Measurements from ENCODE around the gene NAPSA. TPM values are rescaled to one million over a fixed set of nuclear protein-coding genes. Genes with fewer than 3 reads are reported as not detected.

NAPSA gene
- total and polyA plus RNA-seq, 10 of the 15 experiments (the other 5 are each of a cell fraction or from before 2014, with no cell fraction given) = 6.7 to 45.4 (median 17.1) TPM

- TF ChIP-seq EP300 (IDR thresholded peaks at IDR 0.05; ENCODE audit: borderline replicate concordance in 1 of 2, control insufficient read depth in 1 of 2, low read depth in 2 of 2, low read length in 2 of 2) = no peak
- TF ChIP-seq NFYA (IDR thresholded peaks at IDR 0.05; ENCODE audit: borderline replicate concordance, low read depth, low read length) = no peak
- no peak for TF ChIP-seq CBX5 (IDR thresholded peaks at IDR 0.05; ENCODE audit: low read depth)
- no peak for TF ChIP-seq MLLT1 (IDR thresholded peaks at IDR 0.05)
Observed at GRCh38 chr19:50410109-50410508, 44.7 kb upstream of the NAPSA start (continued).

DNA sequence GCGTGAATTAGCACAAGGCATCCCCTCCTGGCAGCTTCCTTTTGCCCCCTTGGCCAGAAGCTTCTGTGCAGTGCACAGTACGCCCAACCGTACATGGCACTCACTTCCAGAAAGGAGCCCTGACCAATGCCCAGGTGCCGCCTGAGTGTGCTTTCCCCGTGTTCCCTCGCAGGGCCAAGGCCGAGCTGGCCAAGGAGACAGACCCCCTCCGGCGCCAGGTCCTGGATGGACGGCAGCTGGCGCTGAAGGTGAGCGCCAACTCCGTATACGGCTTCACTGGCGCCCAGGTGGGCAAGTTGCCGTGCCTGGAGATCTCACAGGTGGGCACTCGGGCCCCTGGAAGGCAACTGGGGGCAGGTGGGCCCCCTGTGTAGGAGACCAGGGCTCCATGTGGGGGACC, 43.9 kb upstream of the NAPSA start:
- H3K36me3 ChIP-seq (ENCODE audit: control insufficient read depth in 2 of 2, insufficient read depth in 2 of 2, low read length in 1 of 2) = peaks cover 2 to 31% of the 10 kb centered on the region in 2 experiments; a peak in 2 of 4 replicates
- TF ChIP-seq, protein P1, sequence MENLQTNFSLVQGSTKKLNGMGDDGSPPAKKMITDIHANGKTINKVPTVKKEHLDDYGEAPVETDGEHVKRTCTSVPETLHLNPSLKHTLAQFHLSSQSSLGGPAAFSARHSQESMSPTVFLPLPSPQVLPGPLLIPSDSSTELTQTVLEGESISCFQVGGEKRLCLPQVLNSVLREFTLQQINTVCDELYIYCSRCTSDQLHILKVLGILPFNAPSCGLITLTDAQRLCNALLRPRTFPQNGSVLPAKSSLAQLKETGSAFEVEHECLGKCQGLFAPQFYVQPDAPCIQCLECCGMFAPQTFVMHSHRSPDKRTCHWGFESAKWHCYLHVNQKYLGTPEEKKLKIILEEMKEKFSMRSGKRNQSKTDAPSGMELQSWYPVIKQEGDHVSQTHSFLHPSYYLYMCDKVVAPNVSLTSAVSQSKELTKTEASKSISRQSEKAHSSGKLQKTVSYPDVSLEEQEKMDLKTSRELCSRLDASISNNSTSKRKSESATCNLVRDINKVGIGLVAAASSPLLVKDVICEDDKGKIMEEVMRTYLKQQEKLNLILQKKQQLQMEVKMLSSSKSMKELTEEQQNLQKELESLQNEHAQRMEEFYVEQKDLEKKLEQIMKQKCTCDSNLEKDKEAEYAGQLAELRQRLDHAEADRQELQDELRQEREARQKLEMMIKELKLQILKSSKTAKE (IDR thresholded peaks at IDR 0.05; ENCODE audit: low read depth, poor library complexity, severe bottlenecking) = no peak
- TF ChIP-seq GABPA (IDR thresholded peaks at IDR 0.05; ENCODE audit: low read depth) (no peak), POU2F2 (IDR thresholded peaks at IDR 0.05; ENCODE audit: borderline replicate concordance, low read depth, low read length) (no peak), ATF2 (IDR thresholded peaks at IDR 0.05; ENCODE audit: low read length) (no peak), ZBTB11 (CRISPR knock-in tag; IDR thresholded peaks at IDR 0.05) (no peak), PML (IDR thresholded peaks at IDR 0.05; ENCODE audit: low read length) (no peak), TCF7 (IDR thresholded peaks at IDR 0.05; ENCODE audit: borderline replicate concordance) (no peak), BRCA1 (IDR thresholded peaks at IDR 0.05; ENCODE audit: low read depth, low read length) (no peak), CREB1 (IDR thresholded peaks at IDR 0.05; ENCODE audit: low read depth) (no peak), HDAC2 (IDR thresholded peaks at IDR 0.05) (no peak), YBX1 (IDR thresholded peaks at IDR 0.05) (no peak), FOS (IDR thresholded peaks at IDR 0.05; ENCODE audit: borderline replicate concordance, extremely low read depth, insufficient read length) (no peak)

More for the DNA sequence above, 43.9 kb upstream of the NAPSA start:
- no peaks in the 10 kb centered on the region for H3K9me3 ChIP-seq (replicated peaks; ENCODE audit: control insufficient read depth, insufficient read depth, low read length)
- BruUV-seq (replicated peaks) = no TSS peak
- H3K4me2 ChIP-seq (ENCODE audit: control insufficient read depth, insufficient read depth) = no peak overlapping the region
- POLR2A ChIA-PET = no interaction called here
- no peak overlapping the region for H3K4me3 ChIP-seq
- no peak overlapping the region for H3K9ac ChIP-seq (ENCODE audit: control insufficient read depth, insufficient read depth, low read length)
- no peaks in the 10 kb centered on the region for H4K20me1 ChIP-seq (ENCODE audit: control insufficient read depth, insufficient read depth)
- CTCF ChIA-PET = interaction anchor here (1.2 kb wide), 1 partner anchor 40 kb away, joined by 4 read pairs; no protein-coding TSS in a partner anchor
- H3K4me1 ChIP-seq (ENCODE audit: control insufficient read depth, insufficient read depth, low read length) = peaks cover 2% of the 10 kb centered on the region
- ATAC-seq (no peak), DNase-seq (ENCODE audit: low read depth, low spot score) (no peak), FAIRE-seq (no peak)
- SMC1A ChIA-PET (ENCODE audit: uncharacterized antibody, unreplicated experiment) = no interaction called here
- H3K79me2 ChIP-seq (ENCODE audit: control insufficient read depth, insufficient read depth, low read length) = no peaks in the 10 kb centered on the region
- H3K27me3 ChIP-seq (replicated peaks in 1 of 2; ENCODE audit: control insufficient read depth in 2 of 2, insufficient read depth in 2 of 2, low read length in 1 of 2) = no peaks in the 10 kb centered on the region
- RAD21 ChIA-PET (ENCODE audit: unreplicated experiment) = no interaction called here
- WGBS (ENCODE audit: insufficient coverage, insufficient replicate concordance, low lambda C conversion rate, missing lambda C conversion rate) = 95% methylated on average over 17 of the region's 17 CpGs
- H3K27ac ChIP-seq (ENCODE audit: control insufficient read depth, insufficient read depth) = no peak overlapping the region
- in situ Hi-C loops (cut with MboI) = no loop called here
- intact Hi-C loops (cut with micrococcal nuclease; ENCODE audit: unreplicated experiment) = no loop called here
- H2AFZ ChIP-seq (ENCODE audit: control insufficient read depth, low read depth, low read length) = no peak overlapping the region

All from GM12878 (cell line).